ENCODE measurements around the gene DIP2A. TPM values are rescaled to one million over a fixed set of nuclear protein-coding genes. Genes with fewer than 3 reads are reported as not detected.

DIP2A gene
- polyA plus RNA-seq, 1 donor (not counting 4 experiments of a cell fraction or from before 2014, with no cell fraction given) = 41.6 TPM

DNA sequence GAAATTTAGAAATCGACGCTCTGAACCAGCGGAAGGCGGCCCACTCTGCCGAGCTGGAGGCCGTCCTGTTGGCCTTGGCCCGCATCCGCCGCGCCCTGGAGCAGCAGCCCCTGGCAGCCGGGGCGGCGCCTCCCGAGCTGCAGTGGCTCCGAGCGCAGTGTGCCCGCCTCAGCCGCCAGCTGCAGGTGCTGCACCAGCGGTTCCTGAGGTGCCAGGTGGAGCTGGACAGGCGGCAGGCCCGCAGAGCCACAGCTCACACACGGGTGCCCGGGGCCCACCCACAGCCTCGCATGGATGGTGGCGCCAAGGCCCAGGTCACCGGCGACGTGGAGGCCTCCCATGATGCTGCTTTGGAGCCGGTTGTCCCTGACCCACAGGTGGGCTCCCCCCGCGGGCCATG lies 47.0 kb upstream of the DIP2A start:
- H3K27me3 ChIP-seq (ENCODE audit: control insufficient read depth, extremely low read depth, insufficient read depth, low read length) = no peaks in the 10 kb centered on the region
- dilution Hi-C loops (cut with MboI; ENCODE audit: extremely low pct_ligation_motif_present, low sequenced_read_pairs) = no loop called here
- peaks cover 7 to 10% of the 10 kb centered on the region in 2 experiments for H3K36me3 ChIP-seq (ENCODE audit: control insufficient read depth in 2 of 2, extremely low read depth in 1 of 2, insufficient read depth in 2 of 2, low read length in 2 of 2)
- no peak overlapping the region for H3K9ac ChIP-seq (ENCODE audit: control insufficient read depth, extremely low read depth, insufficient read depth, low read length)
- no peaks in the 10 kb centered on the region for H3K9me1 ChIP-seq (ENCODE audit: control insufficient read depth, extremely low read depth, insufficient read depth, low read length)
- no peaks in the 10 kb centered on the region for H3K9me3 ChIP-seq (ENCODE audit: control insufficient read depth, low read depth, low read length)
- no peaks in the 10 kb centered on the region for H3K4me1 ChIP-seq (ENCODE audit: control insufficient read depth, extremely low read depth, insufficient read depth, low read length)
- no peak for FAIRE-seq
- TF ChIP-seq, protein P1, sequence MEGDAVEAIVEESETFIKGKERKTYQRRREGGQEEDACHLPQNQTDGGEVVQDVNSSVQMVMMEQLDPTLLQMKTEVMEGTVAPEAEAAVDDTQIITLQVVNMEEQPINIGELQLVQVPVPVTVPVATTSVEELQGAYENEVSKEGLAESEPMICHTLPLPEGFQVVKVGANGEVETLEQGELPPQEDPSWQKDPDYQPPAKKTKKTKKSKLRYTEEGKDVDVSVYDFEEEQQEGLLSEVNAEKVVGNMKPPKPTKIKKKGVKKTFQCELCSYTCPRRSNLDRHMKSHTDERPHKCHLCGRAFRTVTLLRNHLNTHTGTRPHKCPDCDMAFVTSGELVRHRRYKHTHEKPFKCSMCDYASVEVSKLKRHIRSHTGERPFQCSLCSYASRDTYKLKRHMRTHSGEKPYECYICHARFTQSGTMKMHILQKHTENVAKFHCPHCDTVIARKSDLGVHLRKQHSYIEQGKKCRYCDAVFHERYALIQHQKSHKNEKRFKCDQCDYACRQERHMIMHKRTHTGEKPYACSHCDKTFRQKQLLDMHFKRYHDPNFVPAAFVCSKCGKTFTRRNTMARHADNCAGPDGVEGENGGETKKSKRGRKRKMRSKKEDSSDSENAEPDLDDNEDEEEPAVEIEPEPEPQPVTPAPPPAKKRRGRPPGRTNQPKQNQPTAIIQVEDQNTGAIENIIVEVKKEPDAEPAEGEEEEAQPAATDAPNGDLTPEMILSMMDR (optimal IDR thresholded peaks at IDR 0.05 in 1 of 3, IDR thresholded peaks at IDR 0.05 in 1 of 3, conservative IDR thresholded peaks at IDR 0.05 in 1 of 3; ENCODE audit: extremely low read depth in 1 of 3, insufficient read depth in 2 of 3, low read length in 3 of 3) = no peak
- TF ChIP-seq EZH2 (IDR thresholded peaks at IDR 0.05; ENCODE audit: low read length) = no peak
- no peak overlapping the region for H2AFZ ChIP-seq (ENCODE audit: control insufficient read depth, low read length)
- DNase-seq (ENCODE audit: low read depth, low spot score) = no peak
- no peak overlapping the region for H3K27ac ChIP-seq (ENCODE audit: control insufficient read depth, insufficient read depth, low read length)
- H3K4me2 ChIP-seq (ENCODE audit: control insufficient read depth, extremely low read depth, insufficient read depth, low read depth, low read length) = no peak overlapping the region
- no peak overlapping the region for H3K4me3 ChIP-seq (ENCODE audit: control insufficient read depth in 2 of 3, extremely low read depth in 1 of 3, insufficient read depth in 2 of 3, low read depth in 1 of 3, low read length in 3 of 3)
- no peaks in the 10 kb centered on the region for H4K20me1 ChIP-seq (ENCODE audit: control insufficient read depth, extremely low read depth, insufficient read depth, low read length)
- H3K79me2 ChIP-seq (ENCODE audit: control insufficient read depth, insufficient read depth, low read length) = no peaks in the 10 kb centered on the region

DNA sequence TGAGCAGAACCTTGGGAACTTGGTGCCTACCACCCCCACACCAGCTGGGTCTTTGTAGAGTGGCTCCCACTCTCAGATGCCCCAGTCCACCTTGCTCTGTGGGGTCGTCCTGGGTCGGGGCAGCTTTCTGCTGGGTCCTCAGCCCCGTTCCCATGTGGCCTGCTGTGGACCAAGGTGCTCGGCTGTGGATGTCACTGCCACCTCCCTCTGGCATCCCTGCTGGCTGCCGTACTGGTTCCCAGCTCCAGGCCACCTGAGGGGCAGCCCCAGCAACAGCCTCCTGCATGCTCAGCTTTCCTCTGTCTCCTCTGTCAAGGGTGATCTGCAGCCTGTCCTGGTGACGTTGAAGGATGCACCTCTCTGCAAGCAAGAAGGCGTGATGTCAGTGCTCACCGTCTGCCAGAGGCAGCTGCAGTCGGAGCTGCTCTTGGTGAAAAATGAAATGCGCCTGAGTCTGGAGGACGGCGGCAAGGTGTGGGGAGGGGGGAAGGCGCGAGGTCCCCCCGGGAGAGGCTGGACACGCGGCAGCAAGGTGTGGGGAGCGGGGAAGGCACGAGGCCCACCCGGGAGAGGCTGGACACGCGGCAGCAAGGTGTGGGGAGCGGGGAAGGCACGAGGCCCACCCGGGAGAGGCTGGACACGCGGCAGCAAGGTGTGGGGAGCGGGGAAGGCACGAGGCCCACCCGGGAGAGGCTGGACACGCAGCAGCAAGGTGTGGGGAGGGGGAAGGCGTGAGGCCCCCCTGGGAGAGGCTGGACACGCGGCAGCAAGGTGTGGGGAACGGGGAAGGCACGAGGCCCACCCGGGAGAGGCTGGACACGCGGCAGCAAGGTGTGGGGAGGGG lies 45.9 kb upstream of the DIP2A start:
- Histone ChIP-seq H3K9me1 (ENCODE audit: control insufficient read depth, extremely low read depth, insufficient read depth, low read length) (no peaks in the 10 kb centered on the region), H4K20me1 (ENCODE audit: control insufficient read depth, extremely low read depth, insufficient read depth, low read length) (no peaks in the 10 kb centered on the region), H3K79me2 (ENCODE audit: control insufficient read depth, insufficient read depth, low read length) (no peaks in the 10 kb centered on the region), H3K36me3 (ENCODE audit: control insufficient read depth in 2 of 2, extremely low read depth in 1 of 2, insufficient read depth in 2 of 2, low read length in 2 of 2) (peaks cover 10% of the 10 kb centered on the region in 2 experiments), H2AFZ (ENCODE audit: control insufficient read depth, low read length) (no peak overlapping the region), H3K27me3 (ENCODE audit: control insufficient read depth, extremely low read depth, insufficient read depth, low read length) (no peaks in the 10 kb centered on the region), H3K9ac (ENCODE audit: control insufficient read depth, extremely low read depth, insufficient read depth, low read length) (no peak overlapping the region), H3K9me3 (ENCODE audit: control insufficient read depth, low read depth, low read length) (no peaks in the 10 kb centered on the region), H3K27ac (ENCODE audit: control insufficient read depth, insufficient read depth, low read length) (no peak overlapping the region), H3K4me3 (ENCODE audit: control insufficient read depth in 2 of 3, extremely low read depth in 1 of 3, insufficient read depth in 2 of 3, low read depth in 1 of 3, low read length in 3 of 3) (no peak overlapping the region), H3K4me1 (ENCODE audit: control insufficient read depth, extremely low read depth, insufficient read depth, low read length) (no peaks in the 10 kb centered on the region), H3K4me2 (ENCODE audit: control insufficient read depth, extremely low read depth, insufficient read depth, low read depth, low read length) (no peak overlapping the region)
- no peak for TF ChIP-seq EZH2 (IDR thresholded peaks at IDR 0.05; ENCODE audit: low read length)
- TF ChIP-seq, protein P1 (optimal IDR thresholded peaks at IDR 0.05 in 1 of 3, IDR thresholded peaks at IDR 0.05 in 1 of 3, conservative IDR thresholded peaks at IDR 0.05 in 1 of 3; ENCODE audit: extremely low read depth in 1 of 3, insufficient read depth in 2 of 3, low read length in 3 of 3) = no peak
- FAIRE-seq = no peak
- DNase-seq (ENCODE audit: low read depth, low spot score) = no peak
- dilution Hi-C loops (cut with MboI; ENCODE audit: extremely low pct_ligation_motif_present, low sequenced_read_pairs) = no loop called here

Data from keratinocyte (primary cell).